K562 (cell line): ENCODE results near the gene IP6K3.

Experiments
- CAMTA2 ChIP-seq: fragments of 250-450 bp; sonication (Bioruptor Pico); conservative IDR thresholded peaks from 2 replicates; pipeline ENCODE4 v1.5.1; 2022
- CHD2 ChIP-seq: IDR thresholded peaks from 2 replicates; pipeline ENCODE4 v1.6.1; 2011; ENCODE audit warnings: low read depth, low read length
- CREB5 ChIP-seq: fragments of 250-450 bp; sonication (Bioruptor Pico); IDR thresholded peaks from 2 replicates; pipeline ENCODE4 v1.5.0; 2020; ENCODE audit warnings: mild to moderate bottlenecking
- CTCF ChIP-seq, 3 experiments: IDR thresholded peaks in 2 of 3; conservative IDR thresholded peaks in 1 of 3; 2 replicates each; pipeline ENCODE4 v1.5.1; 2011 to 2012; ENCODE audit warnings: low read length in 3 of 3, mild to moderate bottlenecking in 3 of 3, control low read depth in 2 of 3, improper control_type of control experiment in 1 of 3, inconsistent platforms in 1 of 3, low read depth in 1 of 3, mixed read lengths in 1 of 3, moderate library complexity in 1 of 3; ENCODE audit not compliant: insufficient read depth in 2 of 3
- KAT7 ChIP-seq: sonication (generic); formaldehyde crosslinking; IDR thresholded peaks from 2 replicates; pipeline ENCODE4 v1.8.0; 2022; ENCODE audit warnings: missing genetic modification reagents, mild to moderate bottlenecking, borderline replicate concordance
- MXI1 ChIP-seq: IDR thresholded peaks from 2 replicates; pipeline ENCODE4 v1.6.1; 2011; ENCODE audit warnings: low read depth, mild to moderate bottlenecking, improper control_type of control experiment, low read length
- SRSF3 ChIP-seq: fragments of 200-400 bp; formaldehyde crosslinking; IDR thresholded peaks from 2 replicates; pipeline ENCODE4 v1.6.1; 2016; ENCODE audit warnings: mild to moderate bottlenecking, low read length, moderate library complexity; ENCODE audit not compliant: insufficient read depth
- ZBTB11 ChIP-seq, 3 experiments: fragments of 200-800 bp in 1 of 3; fragments of 250-450 bp in 1 of 3; fragments of 450-650 bp in 1 of 3; sonication (Bioruptor Pico) in 1 of 3; sonication (Bioruptor generic) in 1 of 3; formaldehyde crosslinking in 1 of 3; IDR thresholded peaks; 2 replicates each; pipeline versions ENCODE4 v1.6.1 to v1.8.0; 2016 to 2022; ENCODE audit warnings: mild to moderate bottlenecking in 2 of 3, missing genetic modification characterization in 2 of 3, missing compliant biosample characterization in 1 of 3, moderate library complexity in 1 of 3
- ZNF134 ChIP-seq: fragments of 250-450 bp; sonication (Bioruptor Pico); conservative IDR thresholded peaks from 2 replicates; pipeline ENCODE4 v1.4.0; 2020
- ZNF232 ChIP-seq: sonication (generic); formaldehyde crosslinking; IDR thresholded peaks from 2 replicates; pipeline ENCODE4 v1.8.0; 2022; ENCODE audit warnings: mild to moderate bottlenecking, missing genetic modification reagents
- ZNF24 ChIP-seq: fragments of 450-650 bp; IDR thresholded peaks from 2 replicates; pipeline ENCODE4 v1.6.1; 2016
- ZNF407 ChIP-seq: fragments of 450-650 bp; IDR thresholded peaks from 2 replicates; pipeline ENCODE4 v1.6.1; 2016; ENCODE audit warnings: low read depth
- ZNF609 ChIP-seq: sonication (generic); formaldehyde crosslinking; IDR thresholded peaks from 2 replicates; pipeline ENCODE4 v1.8.1; 2023; ENCODE audit warnings: missing genetic modification reagents, mild to moderate bottlenecking, borderline replicate concordance

- TF ChIP-seq ZBTB11 (CRISPR knock-in tag; IDR thresholded peaks at IDR 0.05) (no peak), ZNF407 (no peak), ZNF609 (no peak), SRSF3 (no peak), MXI1 (no peak), CREB5 (CRISPR knock-in tag) (no peak), CTCF (IDR thresholded peaks at IDR 0.05 in 2 of 3, conservative IDR thresholded peaks at IDR 0.05 in 1 of 3; ENCODE audit: insufficient read depth in 2 of 3, low read depth in 1 of 3, low read length in 3 of 3) (no peak), ZNF24 (no peak), CAMTA2 (CRISPR knock-in tag) (no peak), ZNF134 (CRISPR knock-in tag) (no peak), KAT7 (CRISPR knock-in tag) (no peak), ZNF232 (CRISPR knock-in tag) (no peak), CHD2 (no peak)
Observed at GRCh38 chr6:33699739-33700138, 47.0 kb downstream of the IP6K3 start.
